ENCODE results near the gene TRAF3IP1. TPM values are rescaled to one million over a fixed set of nuclear protein-coding genes. Genes with fewer than 3 reads are reported as not detected.

TRAF3IP1 gene
- polyA plus RNA-seq, 1 donor from 2014 or later, result 12.5 TPM

DNA sequence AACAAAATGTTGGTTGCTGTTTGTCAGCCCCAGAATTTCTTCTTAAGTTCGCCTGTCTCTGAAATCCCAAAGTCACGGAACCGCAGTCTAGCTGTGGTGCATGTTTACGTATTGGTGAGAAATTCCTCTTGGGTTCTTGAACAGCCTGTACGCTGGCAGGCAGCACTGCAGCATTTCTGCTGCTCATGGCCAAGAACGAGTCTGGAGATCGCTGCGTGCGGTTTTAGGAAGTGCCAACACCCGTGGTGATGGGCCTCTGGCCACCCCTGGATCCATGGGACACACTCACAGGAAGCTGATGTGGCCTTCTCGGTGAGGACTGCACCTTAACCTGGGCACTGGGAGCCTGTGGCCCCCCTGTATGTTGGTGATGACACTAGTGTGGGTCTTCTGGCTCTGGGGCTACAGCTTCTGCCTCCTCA is 130.1 kb downstream of the TRAF3IP1 start:
- Histone ChIP-seq H3K9me2 (ENCODE audit: insufficient read depth, low read length) (no peaks in the 10 kb centered on the region), H2AFZ (ENCODE audit: low read depth, low read length) (no peak overlapping the region), H3K79me2 (replicated peaks; ENCODE audit: insufficient read depth, low read length) (no peaks in the 10 kb centered on the region), H3K36me3 (ENCODE audit: insufficient read depth, low read length) (no peaks in the 10 kb centered on the region), H3K27ac (ENCODE audit: low read length) (no peak overlapping the region), H3F3A (ENCODE audit: insufficient read depth, low read length, poor library complexity, severe bottlenecking) (no peaks in the 10 kb centered on the region), H4K20me1 (ENCODE audit: insufficient read depth) (no peaks in the 10 kb centered on the region), H3K9ac (ENCODE audit: low read length) (no peak overlapping the region), H3K9me3 (ENCODE audit: low read length) (no peaks in the 10 kb centered on the region), H3K4me2 (ENCODE audit: low read length) (no peak overlapping the region), H3K27me3 (ENCODE audit: insufficient read depth, low read depth, low read length) (no peaks in the 10 kb centered on the region), H3K4me3 (ENCODE audit: low read length) (no peak overlapping the region)
- TF ChIP-seq TAF1 (IDR thresholded peaks at IDR 0.05; ENCODE audit: low read depth) (no peak), EP300 (conservative IDR thresholded peaks at IDR 0.05; ENCODE audit: poor library complexity, severe bottlenecking) (no peak), SMC3 (conservative IDR thresholded peaks at IDR 0.05; ENCODE audit: poor library complexity) (no peak), RAD21 (conservative IDR thresholded peaks at IDR 0.05) (no peak), MXI1 (conservative IDR thresholded peaks at IDR 0.05; ENCODE audit: poor library complexity, severe bottlenecking) (no peak), EZH2 (IDR thresholded peaks at IDR 0.05; ENCODE audit: borderline replicate concordance, insufficient read depth, low read length, poor library complexity, severe bottlenecking) (no peak), POLR2AphosphoS5 (IDR thresholded peaks at IDR 0.05) (no peak)
- TF ChIP-seq, protein P1, sequence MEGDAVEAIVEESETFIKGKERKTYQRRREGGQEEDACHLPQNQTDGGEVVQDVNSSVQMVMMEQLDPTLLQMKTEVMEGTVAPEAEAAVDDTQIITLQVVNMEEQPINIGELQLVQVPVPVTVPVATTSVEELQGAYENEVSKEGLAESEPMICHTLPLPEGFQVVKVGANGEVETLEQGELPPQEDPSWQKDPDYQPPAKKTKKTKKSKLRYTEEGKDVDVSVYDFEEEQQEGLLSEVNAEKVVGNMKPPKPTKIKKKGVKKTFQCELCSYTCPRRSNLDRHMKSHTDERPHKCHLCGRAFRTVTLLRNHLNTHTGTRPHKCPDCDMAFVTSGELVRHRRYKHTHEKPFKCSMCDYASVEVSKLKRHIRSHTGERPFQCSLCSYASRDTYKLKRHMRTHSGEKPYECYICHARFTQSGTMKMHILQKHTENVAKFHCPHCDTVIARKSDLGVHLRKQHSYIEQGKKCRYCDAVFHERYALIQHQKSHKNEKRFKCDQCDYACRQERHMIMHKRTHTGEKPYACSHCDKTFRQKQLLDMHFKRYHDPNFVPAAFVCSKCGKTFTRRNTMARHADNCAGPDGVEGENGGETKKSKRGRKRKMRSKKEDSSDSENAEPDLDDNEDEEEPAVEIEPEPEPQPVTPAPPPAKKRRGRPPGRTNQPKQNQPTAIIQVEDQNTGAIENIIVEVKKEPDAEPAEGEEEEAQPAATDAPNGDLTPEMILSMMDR (IDR thresholded peaks at IDR 0.05; ENCODE audit: poor library complexity, severe bottlenecking), result no peak
- TF ChIP-seq, protein P2, sequence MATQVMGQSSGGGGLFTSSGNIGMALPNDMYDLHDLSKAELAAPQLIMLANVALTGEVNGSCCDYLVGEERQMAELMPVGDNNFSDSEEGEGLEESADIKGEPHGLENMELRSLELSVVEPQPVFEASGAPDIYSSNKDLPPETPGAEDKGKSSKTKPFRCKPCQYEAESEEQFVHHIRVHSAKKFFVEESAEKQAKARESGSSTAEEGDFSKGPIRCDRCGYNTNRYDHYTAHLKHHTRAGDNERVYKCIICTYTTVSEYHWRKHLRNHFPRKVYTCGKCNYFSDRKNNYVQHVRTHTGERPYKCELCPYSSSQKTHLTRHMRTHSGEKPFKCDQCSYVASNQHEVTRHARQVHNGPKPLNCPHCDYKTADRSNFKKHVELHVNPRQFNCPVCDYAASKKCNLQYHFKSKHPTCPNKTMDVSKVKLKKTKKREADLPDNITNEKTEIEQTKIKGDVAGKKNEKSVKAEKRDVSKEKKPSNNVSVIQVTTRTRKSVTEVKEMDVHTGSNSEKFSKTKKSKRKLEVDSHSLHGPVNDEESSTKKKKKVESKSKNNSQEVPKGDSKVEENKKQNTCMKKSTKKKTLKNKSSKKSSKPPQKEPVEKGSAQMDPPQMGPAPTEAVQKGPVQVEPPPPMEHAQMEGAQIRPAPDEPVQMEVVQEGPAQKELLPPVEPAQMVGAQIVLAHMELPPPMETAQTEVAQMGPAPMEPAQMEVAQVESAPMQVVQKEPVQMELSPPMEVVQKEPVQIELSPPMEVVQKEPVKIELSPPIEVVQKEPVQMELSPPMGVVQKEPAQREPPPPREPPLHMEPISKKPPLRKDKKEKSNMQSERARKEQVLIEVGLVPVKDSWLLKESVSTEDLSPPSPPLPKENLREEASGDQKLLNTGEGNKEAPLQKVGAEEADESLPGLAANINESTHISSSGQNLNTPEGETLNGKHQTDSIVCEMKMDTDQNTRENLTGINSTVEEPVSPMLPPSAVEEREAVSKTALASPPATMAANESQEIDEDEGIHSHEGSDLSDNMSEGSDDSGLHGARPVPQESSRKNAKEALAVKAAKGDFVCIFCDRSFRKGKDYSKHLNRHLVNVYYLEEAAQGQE (IDR thresholded peaks at IDR 0.05; ENCODE audit: borderline replicate concordance), result no peak

Small RNAs within 50 kb of the gene (small RNA-seq; reads per million reads assigned to genes)
- gene RNU6-234P, result 0 reads per million in 3 experiments

Other genes with a start within 250 kb of the TRAF3IP1 start
- 0.14 and 0.69 TPM in 2 replicates for gene ESPNL, start 220.2 kb upstream of the TRAF3IP1 start, polyA plus RNA-seq
- not detected in 2 replicates for gene KLHL30, start 181.8 kb upstream of the TRAF3IP1 start, polyA plus RNA-seq
- 0.32 TPM in 1 of 2 replicates, not detected in the other for gene ERFE, start 161.5 kb upstream of the TRAF3IP1 start, polyA plus RNA-seq
- gene ILKAP, start 116.8 kb upstream of the TRAF3IP1 start, polyA plus RNA-seq, result 78.5 and 82.6 TPM in 2 replicates
- gene HES6, start 80.5 kb upstream of the TRAF3IP1 start, polyA plus RNA-seq, result 236 and 237 TPM in 2 replicates
- gene PER2, start 31.9 kb upstream of the TRAF3IP1 start, polyA plus RNA-seq, result 2.6 and 3.2 TPM in 2 replicates
- gene ASB1, start 106.4 kb downstream of the TRAF3IP1 start, polyA plus RNA-seq, result 13.7 and 18.7 TPM in 2 replicates

Measured in neural cell (in vitro differentiated cells).